ENCODE data around the gene EIF4G3.

DNA sequence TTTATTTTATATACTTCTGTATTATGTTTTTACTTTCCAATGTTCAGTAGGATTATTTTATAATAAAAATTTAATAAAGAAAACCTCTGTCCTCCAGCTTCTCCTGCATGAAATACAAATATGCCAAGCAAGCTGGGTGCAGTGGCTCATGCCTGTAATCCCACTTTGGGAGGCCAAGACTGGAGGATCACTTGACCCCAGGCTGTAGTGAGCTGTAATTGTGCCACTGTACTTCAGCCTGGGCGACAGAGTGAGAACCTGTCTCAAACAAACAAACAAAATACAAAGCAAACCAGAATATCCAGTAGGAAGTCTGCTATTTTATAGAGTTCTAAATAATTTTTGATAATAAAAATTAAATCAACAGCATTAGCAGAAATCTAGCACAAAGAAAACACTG lies 168.8 kb downstream of the EIF4G3 start:
- TF ChIP-seq CREB1 (IDR thresholded peaks at IDR 0.05; ENCODE audit: low read depth) (no peak), TCF12 (IDR thresholded peaks at IDR 0.05; ENCODE audit: low read depth) (no peak), TAF1 (IDR thresholded peaks at IDR 0.05; ENCODE audit: low read depth) (no peak), RAD21 (IDR thresholded peaks at IDR 0.05; ENCODE audit: low read depth) (no peak), FOXM1 (IDR thresholded peaks at IDR 0.05; ENCODE audit: borderline replicate concordance, low read depth) (no peak), NFIC (IDR thresholded peaks at IDR 0.05) (no peak), YY1 (IDR thresholded peaks at IDR 0.05; ENCODE audit: low read depth) (no peak), EP300 (IDR thresholded peaks at IDR 0.05; ENCODE audit: borderline replicate concordance) (no peak), EGR1 (IDR thresholded peaks at IDR 0.05) (no peak)
- TF ChIP-seq, protein P1, sequence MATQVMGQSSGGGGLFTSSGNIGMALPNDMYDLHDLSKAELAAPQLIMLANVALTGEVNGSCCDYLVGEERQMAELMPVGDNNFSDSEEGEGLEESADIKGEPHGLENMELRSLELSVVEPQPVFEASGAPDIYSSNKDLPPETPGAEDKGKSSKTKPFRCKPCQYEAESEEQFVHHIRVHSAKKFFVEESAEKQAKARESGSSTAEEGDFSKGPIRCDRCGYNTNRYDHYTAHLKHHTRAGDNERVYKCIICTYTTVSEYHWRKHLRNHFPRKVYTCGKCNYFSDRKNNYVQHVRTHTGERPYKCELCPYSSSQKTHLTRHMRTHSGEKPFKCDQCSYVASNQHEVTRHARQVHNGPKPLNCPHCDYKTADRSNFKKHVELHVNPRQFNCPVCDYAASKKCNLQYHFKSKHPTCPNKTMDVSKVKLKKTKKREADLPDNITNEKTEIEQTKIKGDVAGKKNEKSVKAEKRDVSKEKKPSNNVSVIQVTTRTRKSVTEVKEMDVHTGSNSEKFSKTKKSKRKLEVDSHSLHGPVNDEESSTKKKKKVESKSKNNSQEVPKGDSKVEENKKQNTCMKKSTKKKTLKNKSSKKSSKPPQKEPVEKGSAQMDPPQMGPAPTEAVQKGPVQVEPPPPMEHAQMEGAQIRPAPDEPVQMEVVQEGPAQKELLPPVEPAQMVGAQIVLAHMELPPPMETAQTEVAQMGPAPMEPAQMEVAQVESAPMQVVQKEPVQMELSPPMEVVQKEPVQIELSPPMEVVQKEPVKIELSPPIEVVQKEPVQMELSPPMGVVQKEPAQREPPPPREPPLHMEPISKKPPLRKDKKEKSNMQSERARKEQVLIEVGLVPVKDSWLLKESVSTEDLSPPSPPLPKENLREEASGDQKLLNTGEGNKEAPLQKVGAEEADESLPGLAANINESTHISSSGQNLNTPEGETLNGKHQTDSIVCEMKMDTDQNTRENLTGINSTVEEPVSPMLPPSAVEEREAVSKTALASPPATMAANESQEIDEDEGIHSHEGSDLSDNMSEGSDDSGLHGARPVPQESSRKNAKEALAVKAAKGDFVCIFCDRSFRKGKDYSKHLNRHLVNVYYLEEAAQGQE (IDR thresholded peaks at IDR 0.05; ENCODE audit: low read depth) = no peak
- TF ChIP-seq, protein P2, sequence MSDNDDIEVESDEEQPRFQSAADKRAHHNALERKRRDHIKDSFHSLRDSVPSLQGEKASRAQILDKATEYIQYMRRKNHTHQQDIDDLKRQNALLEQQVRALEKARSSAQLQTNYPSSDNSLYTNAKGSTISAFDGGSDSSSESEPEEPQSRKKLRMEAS (IDR thresholded peaks at IDR 0.05) = no peak
- TF ChIP-seq, protein P3, sequence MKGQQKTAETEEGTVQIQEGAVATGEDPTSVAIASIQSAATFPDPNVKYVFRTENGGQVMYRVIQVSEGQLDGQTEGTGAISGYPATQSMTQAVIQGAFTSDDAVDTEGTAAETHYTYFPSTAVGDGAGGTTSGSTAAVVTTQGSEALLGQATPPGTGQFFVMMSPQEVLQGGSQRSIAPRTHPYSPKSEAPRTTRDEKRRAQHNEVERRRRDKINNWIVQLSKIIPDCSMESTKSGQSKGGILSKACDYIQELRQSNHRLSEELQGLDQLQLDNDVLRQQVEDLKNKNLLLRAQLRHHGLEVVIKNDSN (IDR thresholded peaks at IDR 0.05) = no peak
